GM10266 (cell line): ENCODE results near the gene RCOR3.

Experiments used
- DNase-seq: peaks from one replicate; pipeline ENCODE4 v3.0.0; 2012; ENCODE audit errors: extremely low spot score
- CTCF ChIP-seq: IDR thresholded peaks from 2 replicates; pipeline ENCODE4 v1.5.1; 2012; ENCODE audit warnings: mild to moderate bottlenecking, low read depth; ENCODE audit not compliant: control insufficient read depth, insufficient read depth; ENCODE audit errors: missing control alignments

Gene RCOR3

GRCh38 chr1:211279340-211279739 is 20.2 kb downstream of the RCOR3 start:
- TF ChIP-seq CTCF: no peak
- DNase-seq: no peak

GRCh38 chr1:211280910-211281309 is 21.7 kb downstream of the RCOR3 start:
- TF ChIP-seq CTCF: no peak
- DNase-seq: no peak

- DNase-seq: no peak
- no peak for TF ChIP-seq CTCF
Measured at GRCh38 chr1:211281320-211282022, 22.3 kb downstream of the RCOR3 start.

- TF ChIP-seq CTCF: no peak
- no peak for DNase-seq
Measured at GRCh38 chr1:211282023-211282373, 22.8 kb downstream of the RCOR3 start.

GRCh38 chr1:211285196-211285595 is 26.0 kb downstream of the RCOR3 start:
- no peak for TF ChIP-seq CTCF
- no peak for DNase-seq

GRCh38 chr1:211287218-211287617 is 28.1 kb downstream of the RCOR3 start:
- no peak for TF ChIP-seq CTCF
- no peak for DNase-seq

GRCh38 chr1:211292411-211292810 is 33.2 kb downstream of the RCOR3 start:
- TF ChIP-seq CTCF: no peak

More at GRCh38 chr1:211292411-211292810, 33.2 kb downstream of the RCOR3 start:
- DNase-seq: no peak
